NCI-H510A treated with DMSO at 0.1 percent for 48 hours (cell line): ENCODE results near the gene PLCL2.

ENCODE experiments used
- DNase-seq: peaks from one replicate; lab custom pipeline; 2025; lab: John Stamatoyannopoulos, UW

The PLCL2 gene

GRCh38 chr3:16866571-16866970 is 18.2 kb upstream of the PLCL2 start:
- DNase-seq = no peak

- no peak for DNase-seq
Measured at GRCh38 chr3:16868513-16868912, 16.2 kb upstream of the PLCL2 start.

- DNase-seq = no peak
Measured at GRCh38 chr3:16869261-16870005, 15.3 kb upstream of the PLCL2 start.

- DNase-seq = no peak
Measured at GRCh38 chr3:16871915-16872842, 12.6 kb upstream of the PLCL2 start.

GRCh38 chr3:16873872-16874271 is 10.9 kb upstream of the PLCL2 start:
- no peak for DNase-seq

- no peak for DNase-seq
Measured at GRCh38 chr3:16875876-16876550, 8.7 kb upstream of the PLCL2 start.

- DNase-seq = no peak
Measured at GRCh38 chr3:16877505-16877904, 7.2 kb upstream of the PLCL2 start.

- DNase-seq = no peak
Measured at GRCh38 chr3:16877911-16878310, 6.8 kb upstream of the PLCL2 start.

- DNase-seq = no peak
Measured at GRCh38 chr3:16881896-16882630, 2.7 kb upstream of the PLCL2 start.

GRCh38 chr3:16883057-16883722 is 1.6 kb upstream of the PLCL2 start:
- no peak for DNase-seq

- DNase-seq = no peak
Measured at GRCh38 chr3:16883723-16884083, 1.1 kb upstream of the PLCL2 start.

GRCh38 chr3:16884084-16884747 is 539 bp upstream of the PLCL2 start:
- DNase-seq = no peak

- DNase-seq = no peak
Measured at GRCh38 chr3:16885593-16886302, 993 bp downstream of the PLCL2 start.

- DNase-seq = no peak
Measured at GRCh38 chr3:16886303-16886683, 1.5 kb downstream of the PLCL2 start.

- no peak for DNase-seq
Measured at GRCh38 chr3:16887130-16887529, 2.4 kb downstream of the PLCL2 start.

- DNase-seq = no peak
Measured at GRCh38 chr3:16888356-16888755, 3.6 kb downstream of the PLCL2 start.

- no peak for DNase-seq
Measured at GRCh38 chr3:16888785-16889607, 4.2 kb downstream of the PLCL2 start.

- no peak for DNase-seq
Measured at GRCh38 chr3:16890597-16891333, 6.0 kb downstream of the PLCL2 start.
